Adrenal gland (tissue), 5 donors: ENCODE results near the gene HIF1AN.

Experiments used
- CTCF ChIP-seq, 6 experiments: fragments of 450-650 bp in 4 of 6; fragments of 200-600 bp in 2 of 6; sonication (generic) in 1 of 6; IDR thresholded peaks; 1 replicate in 5 of 6; 2 replicates in 1 of 6; pipeline versions ENCODE4 v1.5.1 to v1.8.0; 2016 to 2021; ENCODE audit warnings: antibody characterized with exemption in 6 of 6, mild to moderate bottlenecking in 2 of 6, moderate library complexity in 1 of 6
- POLR2A ChIP-seq, 2 donors: fragments of 450-650 bp; IDR thresholded peaks; one replicate each; pipeline ENCODE4 v1.6.1; 2017; ENCODE audit warnings: antibody characterized with exemption in 2 of 2, mild to moderate bottlenecking in 2 of 2, moderate library complexity in 1 of 2
- donor health status: DM: no; HTN: no; CAD: no.

- TF ChIP-seq POLR2A (IDR thresholded peaks at IDR 0.05) (no peak), CTCF (IDR thresholded peaks at IDR 0.05) (no peak)
These were observed 43.7 kb downstream of the HIF1AN start for GRCh38 chr10:100579261-100580090.
